Adipocyte (in vitro differentiated cells): Measurements from ENCODE around the gene SETD3.

Experiments
- DNase-seq: peaks from one replicate; pipeline ENCODE4 v3.0.0-alpha.2; 2015; ENCODE audit warnings: low read depth
- H3K27me3 ChIP-seq: replicated peaks from 2 replicates; pipeline ENCODE4 v1.7.0; 2013; ENCODE audit warnings: mild to moderate bottlenecking, low read length, moderate library complexity; ENCODE audit not compliant: control insufficient read depth, insufficient read depth
- H3K36me3 ChIP-seq: 2 replicates; pipeline ENCODE4 v1.7.0; 2013; ENCODE audit warnings: low read length, mild to moderate bottlenecking, moderate library complexity; ENCODE audit not compliant: control insufficient read depth, insufficient read depth, severe bottlenecking
- H3K4me1 ChIP-seq: 2 replicates; pipeline ENCODE4 v1.7.0; 2013; ENCODE audit warnings: mild to moderate bottlenecking, low read length, moderate library complexity; ENCODE audit not compliant: control insufficient read depth, insufficient read depth
- H3K4me3 ChIP-seq: 2 replicates; pipeline ENCODE4 v1.7.0; 2013; ENCODE audit warnings: mild to moderate bottlenecking, low read length, moderate library complexity
- H3K9ac ChIP-seq: 2 replicates; pipeline ENCODE4 v1.7.0; 2013; ENCODE audit warnings: mild to moderate bottlenecking, low read length, moderate library complexity
- H3K9me3 ChIP-seq: 2 replicates; pipeline ENCODE4 v1.7.0; 2013; ENCODE audit warnings: mild to moderate bottlenecking, low read length, moderate library complexity; ENCODE audit not compliant: control insufficient read depth

SETD3 gene

DNA sequence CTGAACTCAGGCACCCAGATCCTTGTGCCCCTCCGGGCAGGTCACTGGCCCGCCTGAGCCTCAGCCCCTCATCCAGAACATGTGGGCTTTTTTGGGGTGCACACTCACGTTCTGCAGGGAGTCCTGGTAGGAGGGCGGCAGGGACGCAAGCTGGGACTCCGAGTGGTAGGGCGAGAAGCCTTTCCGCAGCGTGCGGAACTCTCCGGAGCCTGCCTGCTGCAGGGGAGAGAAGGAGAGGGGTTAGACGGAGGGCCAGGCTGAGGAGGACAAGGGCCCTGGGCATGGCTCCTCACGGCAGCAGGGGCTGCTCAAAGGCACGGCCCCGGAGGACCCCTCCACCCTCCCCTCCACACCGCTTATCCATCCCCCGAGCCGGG lies 41.4 kb upstream of the SETD3 start:
- H3K4me1 ChIP-seq: no peaks in the 10 kb centered on the region
- no peak overlapping the region for H3K4me3 ChIP-seq
- peaks cover 8% of the 10 kb centered on the region for H3K27me3 ChIP-seq
- H3K9ac ChIP-seq: no peak overlapping the region
- H3K36me3 ChIP-seq: no peaks in the 10 kb centered on the region
- no peaks in the 10 kb centered on the region for H3K9me3 ChIP-seq
- no peak for DNase-seq

DNA sequence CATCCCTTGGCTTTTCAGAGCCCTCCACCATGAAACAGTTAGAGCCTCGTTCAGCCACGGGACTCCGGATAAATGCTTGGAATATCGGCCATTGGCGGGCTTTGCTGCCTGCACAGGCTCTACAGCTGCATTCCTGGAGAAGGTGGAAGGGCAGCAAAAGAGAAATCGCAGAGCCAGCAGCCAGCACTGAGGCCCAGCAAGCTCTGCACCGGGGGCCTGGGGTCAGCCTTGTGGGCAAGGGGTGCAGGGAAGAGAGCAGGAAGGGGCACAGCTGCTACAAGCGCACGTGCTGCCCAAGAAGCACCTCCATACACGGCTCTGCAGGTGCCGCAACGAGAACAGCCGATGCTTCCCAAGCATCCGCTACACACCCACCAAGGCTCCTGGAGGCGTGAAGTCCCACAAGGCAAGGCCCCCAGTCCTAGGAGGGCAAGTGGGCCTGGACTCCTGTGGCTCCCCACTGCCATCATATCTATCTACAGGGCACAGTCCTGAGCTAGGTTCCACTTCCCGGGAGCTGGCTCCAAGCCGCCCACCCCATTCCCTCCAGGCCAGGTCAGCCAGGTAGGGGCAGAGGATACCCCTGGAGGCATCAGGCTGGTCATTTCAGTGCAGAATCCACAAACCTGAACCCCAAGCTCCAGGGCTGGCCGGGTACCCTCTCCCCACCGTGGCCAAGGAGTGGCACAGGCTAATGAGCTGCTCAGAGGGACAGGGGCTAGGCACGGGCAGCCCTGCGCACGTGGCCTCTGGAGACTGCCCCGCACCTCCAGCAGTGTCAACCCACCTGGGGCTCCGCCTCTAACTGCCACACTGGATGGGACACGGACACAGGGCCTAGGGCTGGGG lies 40.7 kb upstream of the SETD3 start:
- H3K9ac ChIP-seq: no peak overlapping the region
- H3K9me3 ChIP-seq: no peaks in the 10 kb centered on the region
- no peaks in the 10 kb centered on the region for H3K4me1 ChIP-seq
- peaks cover 8% of the 10 kb centered on the region for H3K27me3 ChIP-seq
- H3K36me3 ChIP-seq: no peaks in the 10 kb centered on the region
- H3K4me3 ChIP-seq: no peak overlapping the region
- no peak for DNase-seq

DNA sequence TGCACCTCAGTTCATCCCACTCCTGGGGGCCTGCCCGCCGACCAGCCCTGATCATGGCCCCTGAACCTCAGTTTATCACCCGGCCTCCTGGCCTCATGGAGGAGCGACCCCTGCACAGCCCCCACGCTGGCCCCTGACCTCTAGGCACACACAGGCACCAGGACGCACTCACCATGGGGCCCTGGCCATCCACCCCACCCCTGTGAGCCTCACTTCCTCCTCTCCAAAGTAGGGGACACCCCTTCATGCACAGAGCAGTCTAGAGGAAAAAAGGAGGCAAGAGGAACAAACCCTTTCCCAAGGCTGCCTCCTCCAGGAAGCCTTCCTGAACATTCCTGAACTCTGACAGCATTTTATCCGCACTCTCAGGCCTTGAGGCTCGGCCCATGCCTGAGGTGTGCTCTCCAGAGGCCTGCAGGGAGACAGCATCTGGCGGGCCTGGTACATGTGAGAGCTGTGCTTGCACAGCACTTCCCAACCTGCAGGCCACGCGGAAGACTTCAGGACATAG lies 40.0 kb upstream of the SETD3 start:
- peaks cover 8% of the 10 kb centered on the region for H3K27me3 ChIP-seq
- H3K9ac ChIP-seq: no peak overlapping the region
- no peaks in the 10 kb centered on the region for H3K36me3 ChIP-seq
- H3K4me1 ChIP-seq: no peaks in the 10 kb centered on the region
- no peaks in the 10 kb centered on the region for H3K9me3 ChIP-seq
- H3K4me3 ChIP-seq: no peak overlapping the region
- no peak for DNase-seq

DNA sequence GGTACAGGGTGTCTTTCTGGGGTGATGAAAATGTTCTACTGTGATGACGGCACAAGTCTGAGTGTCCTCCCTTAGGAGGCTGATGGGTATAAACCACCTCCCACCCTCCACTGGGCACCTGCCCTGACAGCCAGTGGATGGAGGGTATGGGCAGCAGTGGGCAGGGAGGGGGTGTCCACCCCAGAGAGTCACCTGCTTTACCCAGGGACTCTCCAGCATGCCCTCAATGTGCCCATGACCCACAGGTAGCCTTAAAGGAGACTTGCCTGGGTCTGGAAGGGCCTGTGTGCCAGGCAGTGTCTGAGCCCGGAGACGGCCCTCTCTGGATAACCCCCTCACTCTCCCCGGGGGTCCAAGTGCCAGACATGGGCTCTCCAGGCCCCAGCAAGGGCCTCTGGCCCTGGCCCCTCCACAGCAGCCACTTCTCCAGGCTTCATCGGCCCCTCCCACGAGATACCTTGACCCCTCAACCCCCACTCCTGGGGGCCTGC lies 39.3 kb upstream of the SETD3 start:
- Histone ChIP-seq H3K27me3 (peaks cover 8% of the 10 kb centered on the region), H3K36me3 (no peaks in the 10 kb centered on the region), H3K9me3 (no peaks in the 10 kb centered on the region), H3K9ac (no peak overlapping the region), H3K4me1 (no peaks in the 10 kb centered on the region), H3K4me3 (no peak overlapping the region)
- no peak for DNase-seq

- Histone ChIP-seq H3K9ac (no peak overlapping the region), H3K36me3 (no peaks in the 10 kb centered on the region), H3K9me3 (no peaks in the 10 kb centered on the region), H3K27me3 (peaks cover 8% of the 10 kb centered on the region), H3K4me3 (no peak overlapping the region), H3K4me1 (no peaks in the 10 kb centered on the region)
- no peak for DNase-seq
Observed at GRCh38 chr14:99519347-99519881, 38.8 kb upstream of the SETD3 start.

DNA sequence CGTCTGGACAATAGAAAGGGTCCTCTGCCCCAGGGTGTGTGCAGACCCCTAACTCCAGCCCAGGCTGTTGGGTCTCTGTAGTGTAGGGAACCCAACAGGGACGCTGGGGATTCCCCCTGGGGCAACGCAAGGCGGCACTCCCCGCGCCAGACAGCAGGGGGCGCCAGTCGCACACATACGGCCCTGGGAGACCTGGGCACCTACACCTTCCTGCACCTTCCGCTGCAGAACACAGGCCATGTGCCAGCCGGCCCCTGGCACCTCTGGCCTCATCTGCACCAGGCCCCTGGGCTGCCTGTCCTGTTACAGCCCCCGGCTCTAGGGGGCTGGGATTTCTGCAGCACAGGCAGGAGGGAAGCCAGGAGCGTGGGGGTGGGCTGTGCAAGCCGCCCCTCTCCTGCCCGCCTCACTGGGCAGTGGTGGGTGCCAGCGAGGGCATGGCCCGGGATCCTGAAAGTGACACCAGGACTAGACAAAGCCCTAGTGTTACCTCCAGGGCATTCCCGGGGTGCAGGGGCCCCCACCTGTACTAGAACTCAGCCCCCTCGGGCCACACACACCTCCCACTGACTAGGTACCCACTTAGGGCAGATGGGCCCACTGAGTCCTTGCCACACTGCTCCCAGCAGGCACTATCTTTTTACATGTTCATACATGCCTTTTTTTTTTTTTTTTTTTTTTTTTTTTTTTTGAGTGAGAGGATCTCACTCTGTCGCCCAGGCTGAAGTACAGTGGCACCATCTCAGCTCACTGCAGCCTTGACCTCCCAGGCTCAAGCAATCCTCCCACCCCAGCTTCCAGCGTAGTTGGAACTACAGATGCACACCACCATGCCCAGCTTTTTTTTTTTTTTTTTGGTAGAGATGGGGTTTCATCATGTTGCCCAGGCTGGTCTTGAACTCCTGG lies 38.0 kb upstream of the SETD3 start:
- H3K4me3 ChIP-seq: no peak overlapping the region
- peaks cover 8% of the 10 kb centered on the region for H3K27me3 ChIP-seq
- no peak overlapping the region for H3K9ac ChIP-seq
- H3K4me1 ChIP-seq: no peaks in the 10 kb centered on the region
- no peaks in the 10 kb centered on the region for H3K9me3 ChIP-seq
- no peaks in the 10 kb centered on the region for H3K36me3 ChIP-seq
- DNase-seq: peak; percentile 72

GRCh38 chr14:99517643-99518381 lies 37.2 kb upstream of the SETD3 start:
- DNase-seq: no peak
- no peaks in the 10 kb centered on the region for H3K4me1 ChIP-seq
- H3K4me3 ChIP-seq: no peak overlapping the region
- H3K27me3 ChIP-seq: peaks cover 8% of the 10 kb centered on the region
- no peaks in the 10 kb centered on the region for H3K9me3 ChIP-seq
- H3K9ac ChIP-seq: no peak overlapping the region
- peaks cover 4% of the 10 kb centered on the region for H3K36me3 ChIP-seq

- H3K4me1 ChIP-seq: no peaks in the 10 kb centered on the region
- no peak overlapping the region for H3K4me3 ChIP-seq
- DNase-seq: no peak
- H3K9ac ChIP-seq: no peak overlapping the region
- peaks cover 8% of the 10 kb centered on the region for H3K36me3 ChIP-seq
- peaks cover 7% of the 10 kb centered on the region for H3K27me3 ChIP-seq
- no peaks in the 10 kb centered on the region for H3K9me3 ChIP-seq
Observed at GRCh38 chr14:99516871-99517642, 36.4 kb upstream of the SETD3 start.

GRCh38 chr14:99516156-99516870 lies 35.7 kb upstream of the SETD3 start:
- Histone ChIP-seq H3K4me1 (peaks cover 7% of the 10 kb centered on the region), H3K36me3 (peaks cover 11% of the 10 kb centered on the region), H3K9me3 (no peaks in the 10 kb centered on the region), H3K4me3 (no peak overlapping the region), H3K27me3 (no peaks in the 10 kb centered on the region), H3K9ac (no peak overlapping the region)
- no peak for DNase-seq
